Activated CD4-positive, alpha-beta T cell treated with anti-CD3 and anti-CD28 coated beads for 4 hours (primary cell): ENCODE measurements around the gene SEC31B.

Source experiments
- DNase-seq, 2 donors: peaks; one replicate each; pipeline ENCODE4 v3.0.0-alpha.2; 2020

SEC31B gene

DNA sequence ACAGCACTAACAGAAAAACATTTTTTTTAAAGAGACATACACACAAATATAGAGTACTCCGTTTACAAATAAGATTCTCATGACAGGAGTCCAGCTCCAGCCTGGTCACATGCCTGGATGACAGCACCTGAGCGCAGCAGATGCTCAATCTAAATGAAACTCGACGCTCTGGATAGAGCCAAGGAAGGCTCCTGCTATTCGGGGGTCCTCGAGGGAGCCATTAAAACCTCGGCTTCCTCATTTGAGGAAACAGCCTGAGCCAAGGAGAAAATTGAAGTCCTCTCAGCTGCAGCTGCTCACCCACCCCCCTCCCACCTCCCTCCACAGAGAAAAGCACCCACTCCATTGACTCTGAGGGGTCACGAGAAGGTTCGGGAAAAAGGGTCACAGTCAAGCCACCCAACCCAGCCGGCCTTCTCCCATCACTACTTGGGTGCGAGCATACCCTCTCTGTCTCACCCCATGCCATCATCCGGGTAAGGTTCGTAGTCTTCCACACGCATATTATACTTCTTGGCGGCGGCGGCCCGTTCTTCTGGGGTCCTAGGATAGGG lies 9.3 kb upstream of the SEC31B start:
- DNase-seq = no peak

GRCh38 chr10:100528123-100528886 lies 8.6 kb upstream of the SEC31B start:
- peak in 1 of 2 donors; percentile 22 for DNase-seq

DNA sequence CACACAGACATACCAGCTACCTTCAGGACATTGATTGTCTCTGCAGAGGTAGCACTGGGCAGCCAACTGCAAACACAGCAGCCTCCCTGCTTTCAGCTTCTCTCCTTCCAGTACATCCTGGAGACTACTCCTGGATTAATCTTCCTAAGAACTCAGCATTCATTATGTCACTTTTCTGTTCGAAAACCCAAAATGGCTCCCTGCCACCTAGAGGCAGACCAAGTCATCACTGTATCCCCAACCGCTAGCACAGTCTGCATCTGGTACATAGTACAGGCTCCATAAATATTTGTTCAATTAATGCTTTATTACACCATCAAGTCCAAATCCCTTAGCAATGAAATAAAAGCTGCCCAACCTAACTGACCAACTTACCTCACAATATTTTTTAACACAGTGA lies 5.0 kb upstream of the SEC31B start:
- DNase-seq = no peak

- DNase-seq = no peak
These were observed 4.5 kb upstream of the SEC31B start for GRCh38 chr10:100524206-100524605.

DNA sequence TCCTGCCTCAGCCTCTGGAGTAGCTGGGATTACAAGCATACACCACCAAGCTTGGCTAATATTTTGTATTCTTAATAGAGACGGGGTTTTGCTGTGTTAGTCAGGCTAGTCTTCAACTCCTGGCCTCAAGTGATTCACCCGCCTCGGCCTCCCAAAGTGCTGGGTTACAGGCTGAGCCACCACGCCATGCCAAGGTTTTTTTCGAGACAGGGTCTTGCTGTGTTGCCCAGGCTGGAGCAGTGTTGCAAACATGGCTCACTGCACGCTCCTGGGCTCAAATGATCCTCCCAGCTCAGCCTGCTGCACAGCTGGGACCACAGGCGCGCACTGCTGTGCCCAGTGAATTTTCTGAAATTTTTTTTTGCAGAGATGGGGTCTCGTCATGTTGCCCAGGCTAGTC lies 3.3 kb upstream of the SEC31B start:
- DNase-seq = no peak

GRCh38 chr10:100522107-100522801 lies 2.6 kb upstream of the SEC31B start:
- DNase-seq = no peak

- no peak for DNase-seq
These were observed 1.1 kb upstream of the SEC31B start for GRCh38 chr10:100520811-100521210.

- peak; percentile 53 to 71 for DNase-seq
These were observed 860 bp downstream of the SEC31B start for GRCh38 chr10:100518761-100519241.

DNA sequence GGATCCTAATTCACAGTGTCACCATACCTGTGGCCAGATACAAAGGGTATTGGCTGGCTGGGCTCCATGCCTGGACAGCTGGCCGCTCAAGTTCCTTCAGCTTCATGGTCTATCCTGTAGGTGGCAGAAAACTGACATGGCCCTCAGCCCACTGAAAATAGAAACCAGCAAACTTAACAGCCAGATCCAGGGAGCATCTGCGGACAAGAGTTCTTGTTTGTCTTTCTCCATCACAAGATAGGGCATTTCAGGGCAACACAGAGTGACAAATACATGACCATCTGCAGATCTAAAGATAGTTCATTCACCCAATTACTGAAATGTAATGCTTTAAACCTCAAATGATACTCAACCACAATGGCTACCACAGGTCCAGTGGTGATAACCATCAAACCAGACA lies 2.8 kb downstream of the SEC31B start:
- no peak for DNase-seq

GRCh38 chr10:100515612-100516011 lies 4.0 kb downstream of the SEC31B start:
- no peak for DNase-seq

- peak; percentile 61 to 68 for DNase-seq
These were observed 8.9 kb downstream of the SEC31B start for GRCh38 chr10:100510533-100511308.

DNA sequence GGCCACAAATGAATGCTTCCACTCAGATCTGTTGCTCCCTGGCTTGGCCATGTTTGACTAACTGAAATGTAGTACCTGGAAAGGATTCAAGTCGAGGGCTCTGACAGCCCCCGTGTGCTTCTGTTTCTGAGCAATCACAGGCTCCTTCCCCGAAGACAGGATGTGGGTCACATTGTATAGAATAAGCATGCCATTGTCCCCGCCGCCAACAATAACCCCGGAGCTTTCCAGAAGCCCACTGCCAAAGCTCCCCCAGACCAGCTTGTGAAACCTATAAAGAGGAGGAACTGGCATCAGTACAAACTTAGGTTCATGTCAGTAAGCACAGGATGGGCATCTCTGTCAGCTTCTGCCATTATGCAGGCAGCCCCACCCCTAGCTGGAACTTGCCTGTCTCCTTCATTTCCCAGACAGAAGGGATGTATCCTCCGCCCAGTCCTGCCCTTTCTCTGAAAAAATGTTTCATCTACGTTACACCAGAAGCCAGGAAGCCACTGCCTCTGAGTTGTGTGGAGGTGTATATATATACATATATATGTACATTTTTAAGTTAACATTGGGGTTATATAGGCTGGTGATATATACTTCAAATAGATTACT lies 10.3 kb downstream of the SEC31B start:
- peak; percentile 59 to 63 for DNase-seq

DNA sequence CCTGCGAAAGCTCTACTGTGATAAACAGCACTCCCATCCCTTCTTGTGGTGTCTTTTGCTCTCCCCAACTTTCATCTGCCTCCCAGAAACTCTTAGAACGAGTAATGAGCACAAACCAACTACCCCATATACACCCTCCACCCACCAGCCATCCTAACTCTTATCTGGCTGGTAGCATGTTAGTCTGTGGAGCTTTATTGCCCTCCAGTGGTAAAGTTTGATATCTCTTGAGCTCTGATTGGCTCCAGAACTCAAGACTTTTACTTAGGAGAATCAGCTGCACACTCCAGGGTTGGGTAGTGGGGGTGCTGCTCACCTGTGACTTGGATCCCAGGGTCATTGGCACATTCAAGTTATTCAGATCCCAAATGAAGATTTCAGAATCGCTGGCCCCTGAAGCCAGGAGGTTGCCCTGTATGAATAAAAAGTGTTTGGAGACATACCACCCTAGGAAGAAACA lies 10.9 kb downstream of the SEC31B start:
- DNase-seq = peak; percentile 54

- DNase-seq = no peak
These were observed 11.4 kb downstream of the SEC31B start for GRCh38 chr10:100508266-100508665.

- DNase-seq = no peak
These were observed 12.3 kb downstream of the SEC31B start for GRCh38 chr10:100507357-100507732.

DNA sequence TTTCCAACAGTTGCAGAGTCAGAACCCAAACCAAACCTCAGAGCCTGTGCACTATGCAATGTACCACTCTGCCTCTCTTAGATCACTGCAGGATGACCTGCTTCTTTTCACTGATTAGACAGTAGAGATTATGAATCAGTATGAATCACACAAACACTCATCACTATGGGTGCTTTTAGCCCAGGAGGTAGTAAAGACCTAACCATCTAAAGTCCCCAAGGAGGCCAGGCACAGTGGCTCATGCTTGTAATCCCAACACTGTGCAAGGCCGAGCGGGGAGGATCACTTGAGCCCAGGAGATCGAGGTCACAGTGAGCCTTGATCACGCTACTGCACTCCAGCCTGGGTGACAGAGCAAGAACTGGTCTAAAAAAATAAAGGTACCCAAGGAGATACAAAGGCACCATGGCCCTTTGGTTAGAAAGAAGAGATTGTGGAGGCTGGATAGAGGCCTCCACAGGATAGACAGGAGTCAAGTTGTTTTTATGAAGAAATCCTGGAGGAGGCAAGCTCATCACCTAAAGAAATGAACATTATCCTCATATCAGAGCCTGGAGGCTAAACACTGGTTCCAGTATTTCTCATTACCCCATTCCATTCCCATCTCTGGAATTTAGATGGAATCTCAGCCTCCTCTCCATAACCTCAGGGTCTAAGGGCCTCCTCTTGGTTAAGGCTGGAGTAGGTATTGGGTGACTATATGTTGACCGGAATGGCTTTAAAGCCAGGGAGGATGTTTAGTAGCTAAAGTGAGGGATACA lies 12.9 kb downstream of the SEC31B start:
- DNase-seq = no peak

DNA sequence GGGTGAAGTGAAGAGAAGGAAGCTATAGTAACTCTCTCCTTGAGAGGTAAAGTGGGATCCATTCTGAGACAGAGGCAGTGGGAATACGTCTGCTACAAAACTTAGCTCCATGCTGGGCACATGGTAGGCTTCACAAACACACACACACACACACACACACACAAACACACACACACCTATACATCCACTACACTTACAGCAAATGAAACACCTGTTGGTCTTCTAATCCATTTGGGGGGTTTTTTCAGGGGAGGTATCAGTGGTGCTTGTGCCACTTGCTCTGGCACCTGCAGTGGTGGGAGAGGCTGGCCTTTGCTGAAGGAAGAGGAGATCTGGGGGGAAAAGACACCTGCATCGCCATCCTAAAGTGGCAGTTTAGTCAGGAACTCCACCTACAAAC lies 14.5 kb downstream of the SEC31B start:
- no peak for DNase-seq

- no peak for DNase-seq
These were observed 15.6 kb downstream of the SEC31B start for GRCh38 chr10:100504096-100504495.

- no peak for DNase-seq
These were observed 16.7 kb downstream of the SEC31B start for GRCh38 chr10:100502926-100503494.

DNA sequence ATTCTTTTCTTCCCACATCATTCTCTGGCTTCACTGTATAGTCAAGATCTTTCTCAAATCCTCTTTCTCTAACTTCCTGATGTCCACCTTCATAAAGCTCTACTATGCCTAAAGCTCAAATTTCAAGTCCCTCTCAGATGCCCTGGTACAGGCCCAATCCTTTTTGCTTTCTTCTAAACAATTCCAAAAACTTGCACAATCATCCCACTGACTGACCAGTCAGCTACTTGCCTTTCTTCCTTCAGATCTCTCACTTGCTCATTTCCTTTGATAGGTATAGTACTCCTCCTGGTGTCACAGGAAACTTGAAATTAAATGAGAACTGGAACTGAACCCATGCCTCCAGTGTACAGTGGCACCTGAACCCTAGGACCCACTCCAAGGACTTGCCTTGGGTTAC lies 18.2 kb downstream of the SEC31B start:
- no peak for DNase-seq

GRCh38 chr10:100498059-100498458 lies 21.6 kb downstream of the SEC31B start:
- no peak for DNase-seq

- no peak for DNase-seq
These were observed 23.1 kb downstream of the SEC31B start for GRCh38 chr10:100496567-100496966.
